ENCODE results near the gene PTPRK.
"Not testable (repeated sequence)": the region's sequence is repeated elsewhere in the genome, so short reads cannot be mapped to it uniquely, and the experiment has no call there.

The PTPRK gene

GRCh38 chr6:128437685-128438084 is 82.7 kb downstream of the PTPRK start:
- no peak for DNase-seq

DNA sequence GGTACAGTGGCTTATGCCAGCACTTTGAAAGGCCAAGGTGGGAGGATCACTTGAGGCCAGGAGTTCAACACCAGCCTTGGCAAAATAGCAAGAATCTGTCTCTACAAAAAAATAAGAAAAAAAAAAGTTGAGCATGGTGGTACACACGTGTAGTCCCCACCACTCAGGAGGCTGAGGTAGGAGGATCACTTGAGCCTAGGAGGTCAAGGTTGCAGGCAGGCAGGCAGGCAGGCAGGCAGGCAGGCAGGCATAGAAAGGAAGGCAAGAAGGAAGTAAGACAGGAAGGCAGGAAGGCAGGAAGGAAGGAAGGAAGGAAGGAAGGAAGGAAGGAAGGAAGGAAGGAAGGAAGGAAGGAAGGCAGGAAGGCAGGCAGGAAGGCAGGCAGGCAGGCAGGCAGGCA is 85.6 kb downstream of the PTPRK start:
- not testable (repeated sequence) for DNase-seq

DNA sequence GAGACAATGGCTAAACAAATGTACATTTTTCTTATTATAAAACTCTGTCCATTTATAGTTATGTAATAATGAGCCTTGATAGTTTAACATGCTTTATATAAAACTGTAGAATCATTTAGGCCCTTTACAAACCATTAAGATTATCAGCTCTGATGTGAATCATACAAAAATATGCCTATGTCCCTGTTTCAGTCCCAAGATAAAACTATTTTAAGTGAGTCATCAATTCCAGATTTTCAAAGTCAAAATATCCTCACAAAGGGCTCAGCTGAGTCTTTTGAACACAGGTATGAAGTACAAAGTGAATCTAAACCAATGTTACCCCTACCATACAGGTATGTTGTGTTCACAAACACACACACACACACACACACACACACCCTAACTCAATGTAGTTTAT is 88.0 kb downstream of the PTPRK start:
- DNase-seq, result peak; percentile 62

DNA sequence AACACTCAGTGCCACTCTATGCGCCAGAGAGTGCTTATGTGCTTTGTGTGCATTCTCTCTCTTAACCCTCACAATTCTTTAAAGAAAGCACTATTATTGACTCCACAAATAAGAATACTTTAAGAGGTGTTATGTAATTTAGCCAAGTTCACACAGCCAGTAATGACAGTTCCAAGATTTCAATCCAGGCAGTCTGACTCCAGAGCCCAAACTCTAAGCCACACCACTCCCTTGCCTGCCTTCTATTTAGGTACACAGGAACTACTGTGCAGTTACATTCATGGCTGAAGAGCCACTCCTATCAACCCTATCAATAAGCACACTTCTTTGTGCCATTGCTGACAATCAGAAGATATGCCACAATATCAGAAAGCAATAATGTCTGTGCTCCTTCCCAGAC is 93.3 kb downstream of the PTPRK start:
- no peak for DNase-seq

DNA sequence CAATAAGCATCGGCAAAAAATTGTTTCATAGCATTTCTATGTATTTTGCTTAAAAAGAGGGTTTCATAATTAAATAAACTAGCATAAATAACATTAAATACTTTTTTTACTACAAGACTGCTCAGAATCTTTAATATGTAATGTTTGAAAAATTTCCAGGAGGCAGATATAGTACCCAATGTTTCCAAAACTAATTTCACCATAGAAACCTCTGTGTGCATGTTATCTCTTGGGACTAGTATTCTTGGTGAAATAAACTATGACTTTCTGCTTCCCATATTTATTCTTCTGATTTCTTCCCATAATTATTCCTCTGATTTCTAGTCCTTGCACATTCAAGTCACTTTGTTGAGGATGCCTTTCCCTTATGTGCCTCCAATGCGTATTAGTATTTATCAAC is 94.5 kb downstream of the PTPRK start:
- peak; percentile 8 for DNase-seq

GRCh38 chr6:128422871-128423270 is 97.5 kb downstream of the PTPRK start:
- no peak for DNase-seq

- DNase-seq, result no peak
Measured at GRCh38 chr6:128422200-128422599, 98.2 kb downstream of the PTPRK start.

DNA sequence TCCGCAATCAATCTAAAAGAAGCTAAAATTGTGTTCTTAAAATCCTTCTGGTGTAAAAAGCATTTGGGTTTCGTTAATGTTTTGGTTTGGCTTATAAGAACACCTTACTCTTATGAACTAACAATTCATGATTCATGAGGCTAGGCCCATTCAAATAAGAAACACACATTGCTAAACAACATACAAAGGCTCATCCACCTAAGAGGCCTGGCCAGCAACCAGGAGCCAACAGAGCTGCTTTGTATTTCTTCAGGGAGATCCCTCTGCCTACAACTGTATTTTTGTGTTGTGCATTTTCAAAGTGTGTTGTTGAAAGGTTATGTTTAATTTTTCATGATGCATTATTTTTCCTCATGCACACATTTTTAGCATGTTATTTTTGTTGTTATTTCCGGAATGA is 98.6 kb downstream of the PTPRK start:
- no peak for DNase-seq

DNA sequence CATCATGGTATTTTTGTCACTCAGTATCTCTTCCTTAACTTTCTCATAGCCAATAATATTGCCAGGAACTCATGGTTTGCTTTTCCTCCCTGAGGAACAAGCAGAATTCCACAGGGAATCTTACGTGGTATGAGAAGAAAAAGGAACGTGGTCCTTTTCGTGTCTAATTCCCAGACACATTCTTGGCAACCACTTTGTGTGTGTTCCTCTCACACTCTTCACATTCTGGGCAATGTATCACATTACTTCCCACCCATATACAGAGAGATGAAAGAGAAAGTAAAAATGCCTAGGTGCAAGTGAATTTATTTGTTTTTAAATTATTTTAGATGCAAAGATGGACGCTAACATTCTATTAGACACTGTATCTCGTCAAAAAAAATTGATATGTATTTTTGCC is 102.7 kb downstream of the PTPRK start:
- peak; percentile 53 for DNase-seq

DNA sequence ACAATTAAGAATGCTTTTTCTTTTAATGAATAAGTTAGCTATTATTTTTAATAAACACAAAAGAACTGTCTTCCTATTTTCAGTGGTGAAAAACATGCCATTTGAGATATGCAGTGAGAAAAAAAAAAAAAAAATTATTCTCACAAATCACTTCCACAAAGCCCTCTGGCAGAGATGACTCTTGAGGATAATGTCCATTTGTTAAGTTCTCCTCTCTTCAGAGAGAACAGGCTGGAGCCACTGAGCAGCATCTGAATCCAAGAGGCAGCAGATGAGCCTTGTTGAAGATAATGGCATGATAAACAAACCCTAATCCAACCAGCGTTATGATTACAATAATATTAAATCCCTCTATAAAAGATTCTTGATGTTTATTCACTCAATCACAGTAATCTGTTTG is 105.0 kb downstream of the PTPRK start:
- no peak for DNase-seq

DNA sequence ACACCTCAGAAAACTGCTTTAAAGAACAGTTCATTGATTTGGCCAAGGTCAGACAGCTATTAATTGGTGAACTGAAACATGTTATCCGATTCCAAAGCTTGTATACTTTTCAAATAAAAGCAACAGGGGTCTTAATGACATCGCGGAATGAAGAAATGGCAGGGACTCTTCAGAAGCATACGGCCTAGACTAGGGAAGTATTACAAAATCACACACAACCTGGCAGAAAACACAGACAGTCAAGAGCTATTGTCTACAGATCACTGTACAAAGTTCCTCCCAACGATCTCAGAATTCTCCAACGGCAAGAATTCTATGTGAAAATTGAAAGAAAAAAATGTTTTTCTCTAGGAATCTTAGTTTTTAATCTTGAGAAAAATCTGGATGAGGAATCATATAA is 105.5 kb downstream of the PTPRK start:
- DNase-seq, result no peak

DNA sequence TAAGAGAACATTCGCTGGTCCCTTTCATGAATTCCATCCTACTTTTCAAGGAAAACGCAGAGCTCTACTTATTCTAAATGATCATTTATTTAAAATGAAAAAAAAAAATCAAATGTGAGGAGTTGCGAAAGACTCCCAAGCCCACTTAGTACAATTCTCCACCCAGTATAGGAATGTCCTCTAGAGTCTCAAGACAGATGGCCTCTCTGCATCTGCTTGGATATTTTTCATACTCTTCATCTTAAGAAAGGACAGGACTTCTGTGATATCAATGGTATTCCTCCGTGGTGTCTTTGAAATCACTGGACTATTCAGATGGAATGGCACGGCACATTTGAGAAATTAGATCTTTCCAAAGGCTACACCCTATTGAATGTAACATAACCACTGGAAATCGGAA is 107.1 kb downstream of the PTPRK start:
- DNase-seq, result no peak

DNA sequence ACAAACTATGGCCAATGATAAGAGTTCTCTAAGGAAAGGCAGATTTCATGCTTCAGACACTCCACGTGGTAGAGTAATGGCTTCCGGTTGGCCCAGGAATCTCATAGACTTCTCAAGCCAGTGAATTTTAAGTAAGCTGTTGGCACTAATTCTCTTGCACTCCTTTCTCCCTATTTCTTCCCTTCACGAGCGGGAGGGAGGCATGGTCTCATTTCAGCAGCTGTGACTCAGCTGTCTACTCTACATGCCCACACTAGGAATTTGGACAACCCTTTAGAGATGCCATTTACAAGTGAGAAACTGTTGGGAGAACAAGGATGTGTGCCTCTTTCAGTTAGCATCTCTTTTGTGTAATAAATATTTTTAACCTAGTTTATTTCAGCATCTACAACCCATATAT is 107.7 kb downstream of the PTPRK start:
- peak; percentile 19 for DNase-seq

DNA sequence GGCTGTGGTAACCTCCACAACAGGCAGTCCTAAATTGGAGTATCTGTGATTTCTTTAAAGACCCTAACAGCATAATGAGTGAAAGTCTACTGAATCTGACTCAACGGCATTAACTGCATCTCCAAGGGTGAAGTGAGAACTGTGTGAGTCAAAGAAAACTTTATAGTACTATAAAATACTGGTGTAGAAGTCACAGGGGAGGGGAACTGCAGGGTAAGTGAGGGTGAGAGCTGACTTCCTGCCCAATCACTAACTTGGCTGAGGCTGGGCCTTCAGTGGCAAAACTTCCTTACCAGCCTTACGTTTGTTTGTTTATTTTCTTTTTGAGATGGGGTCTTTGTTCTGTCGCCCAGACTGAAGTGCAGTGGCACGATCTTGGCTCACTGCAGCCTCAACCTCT is 109.8 kb downstream of the PTPRK start:
- no peak for DNase-seq

- no peak for DNase-seq
Measured at GRCh38 chr6:128409003-128409402, 111.4 kb downstream of the PTPRK start.

DNA sequence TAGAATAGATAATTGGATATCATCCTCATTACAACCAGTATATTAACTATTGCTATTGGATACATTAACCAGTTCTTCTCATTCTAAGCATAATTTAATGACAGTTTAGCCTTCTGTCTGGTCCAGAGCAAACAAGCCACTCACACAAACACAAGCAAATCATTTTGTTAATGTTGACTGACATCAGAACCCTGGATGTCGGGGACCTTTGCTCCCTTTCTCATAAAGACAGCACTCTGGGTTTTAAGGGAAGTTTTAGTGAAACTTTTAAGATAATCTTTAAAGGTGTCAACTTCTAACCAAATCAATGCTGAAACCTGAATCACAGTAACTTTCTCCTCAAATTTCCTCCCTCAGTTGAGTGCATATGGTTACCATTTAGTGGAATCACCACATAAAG is 113.9 kb downstream of the PTPRK start:
- DNase-seq, result no peak

- DNase-seq, result no peak
Measured at GRCh38 chr6:128403618-128404444, 116.6 kb downstream of the PTPRK start.

- no peak for DNase-seq
Measured at GRCh38 chr6:128400875-128401274, 119.5 kb downstream of the PTPRK start.

GRCh38 chr6:128397996-128398395 is 122.4 kb downstream of the PTPRK start:
- no peak for DNase-seq

- DNase-seq, result no peak
Measured at GRCh38 chr6:128395596-128395995, 124.8 kb downstream of the PTPRK start.

- DNase-seq, result no peak
Measured at GRCh38 chr6:128395188-128395587, 125.2 kb downstream of the PTPRK start.

DNA sequence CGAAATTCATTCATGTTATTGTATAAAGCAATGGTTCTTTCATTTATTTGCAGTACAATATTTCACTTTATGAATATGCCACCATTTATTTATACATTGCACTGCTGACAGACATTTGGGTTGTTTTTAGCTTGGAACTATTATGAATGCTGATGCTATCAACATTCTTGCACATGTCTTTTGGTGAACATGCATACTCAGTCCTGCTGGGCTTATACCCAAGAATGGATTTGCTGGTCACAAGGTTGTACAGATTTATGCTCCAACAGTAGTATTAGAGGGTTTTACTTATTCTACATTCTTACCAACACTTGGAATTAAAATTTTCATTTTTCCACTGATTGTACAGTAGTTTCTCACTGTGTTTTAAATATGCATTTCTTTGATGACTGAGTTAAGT is 126.2 kb downstream of the PTPRK start:
- no peak for DNase-seq

DNA sequence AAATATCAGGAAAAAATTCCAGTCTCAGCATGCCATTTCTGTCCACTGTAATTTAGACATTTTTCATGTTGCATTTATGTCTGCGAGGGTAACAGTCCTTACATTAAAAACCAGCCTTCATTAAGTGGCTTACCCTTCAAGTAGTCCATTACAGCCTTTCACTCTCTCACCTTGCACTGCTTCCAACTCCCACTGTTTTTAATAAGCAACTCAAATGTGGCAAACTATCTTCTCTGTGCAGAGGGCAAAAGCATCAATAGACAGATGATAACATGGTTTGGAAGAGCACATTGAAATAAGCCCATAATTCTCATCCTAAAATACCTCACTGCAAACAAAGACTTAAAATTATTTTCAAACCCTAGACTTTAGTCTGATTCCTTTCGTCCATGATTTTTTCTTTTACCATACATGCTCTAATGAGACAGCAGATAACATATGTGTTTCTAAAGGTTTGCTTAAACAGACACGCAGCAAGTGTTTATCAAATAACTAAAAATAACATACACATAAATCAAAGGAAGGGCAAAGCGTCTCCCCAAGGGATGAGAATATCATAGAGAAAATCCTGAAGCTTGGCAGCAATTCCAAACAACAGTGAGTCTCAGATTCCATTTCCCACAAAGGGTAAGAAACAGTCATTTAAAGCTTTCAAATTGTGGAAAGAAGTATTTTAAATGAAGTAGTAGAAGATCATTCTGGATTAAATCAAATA is 130.4 kb downstream of the PTPRK start:
- no peak for DNase-seq

DNA sequence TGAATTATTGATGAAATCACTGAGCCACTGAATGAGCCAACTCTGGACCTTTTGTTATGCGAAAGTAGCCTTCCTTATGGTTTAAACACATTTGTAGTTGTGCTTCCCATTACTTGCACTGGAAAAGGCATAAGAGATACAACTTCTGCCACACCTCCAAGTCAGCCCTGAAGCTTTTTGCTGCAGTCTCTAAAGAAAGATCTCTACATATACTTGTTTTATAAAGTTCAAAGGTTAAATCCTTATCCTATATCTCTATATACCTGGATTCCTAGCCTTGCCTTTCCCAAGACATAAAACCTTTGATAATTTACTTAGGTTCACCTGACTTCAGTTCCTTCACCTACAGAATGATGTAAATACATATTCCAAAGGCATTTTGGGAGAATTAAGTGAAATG is 132.0 kb downstream of the PTPRK start:
- DNase-seq, result no peak

Measured in fibroblast of skin of scalp (primary cell).